ENCODE measurements around the gene DTD1.

DNA sequence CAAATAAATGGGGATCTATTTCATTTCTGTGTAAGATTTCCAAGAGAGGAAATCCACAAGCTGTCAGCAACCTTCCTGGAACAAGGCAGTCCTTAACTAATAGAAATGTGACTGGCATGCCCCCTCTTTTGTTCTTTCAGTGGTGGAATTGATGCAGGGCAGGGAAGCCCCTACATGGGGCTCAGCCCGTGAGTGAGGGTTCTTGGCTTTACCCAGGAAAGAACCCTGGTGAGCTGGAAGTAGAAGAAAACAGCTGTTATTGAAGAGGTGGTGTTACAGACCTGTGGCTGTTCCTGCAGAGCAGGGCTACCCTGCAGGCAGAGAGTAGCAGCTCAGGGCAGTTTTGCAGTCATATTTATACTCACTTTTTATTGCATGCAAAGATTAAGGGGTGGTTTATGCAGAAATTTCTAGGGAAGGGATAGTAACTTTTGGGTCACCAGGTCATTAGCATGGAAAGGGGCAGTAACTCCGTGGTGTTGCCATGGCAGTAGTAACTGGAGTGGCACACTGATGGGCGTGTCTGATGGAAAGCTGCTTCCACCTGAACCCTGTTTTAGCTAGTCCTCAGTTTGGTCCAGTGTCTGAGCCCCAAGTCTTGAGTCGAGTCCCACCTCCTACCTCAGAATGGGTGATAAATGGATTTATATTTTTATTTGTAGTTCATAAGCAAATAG is 137.1 kb downstream of the DTD1 start:
- TF ChIP-seq, protein P1, sequence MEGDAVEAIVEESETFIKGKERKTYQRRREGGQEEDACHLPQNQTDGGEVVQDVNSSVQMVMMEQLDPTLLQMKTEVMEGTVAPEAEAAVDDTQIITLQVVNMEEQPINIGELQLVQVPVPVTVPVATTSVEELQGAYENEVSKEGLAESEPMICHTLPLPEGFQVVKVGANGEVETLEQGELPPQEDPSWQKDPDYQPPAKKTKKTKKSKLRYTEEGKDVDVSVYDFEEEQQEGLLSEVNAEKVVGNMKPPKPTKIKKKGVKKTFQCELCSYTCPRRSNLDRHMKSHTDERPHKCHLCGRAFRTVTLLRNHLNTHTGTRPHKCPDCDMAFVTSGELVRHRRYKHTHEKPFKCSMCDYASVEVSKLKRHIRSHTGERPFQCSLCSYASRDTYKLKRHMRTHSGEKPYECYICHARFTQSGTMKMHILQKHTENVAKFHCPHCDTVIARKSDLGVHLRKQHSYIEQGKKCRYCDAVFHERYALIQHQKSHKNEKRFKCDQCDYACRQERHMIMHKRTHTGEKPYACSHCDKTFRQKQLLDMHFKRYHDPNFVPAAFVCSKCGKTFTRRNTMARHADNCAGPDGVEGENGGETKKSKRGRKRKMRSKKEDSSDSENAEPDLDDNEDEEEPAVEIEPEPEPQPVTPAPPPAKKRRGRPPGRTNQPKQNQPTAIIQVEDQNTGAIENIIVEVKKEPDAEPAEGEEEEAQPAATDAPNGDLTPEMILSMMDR (IDR thresholded peaks at IDR 0.05; ENCODE audit: insufficient read depth, low read depth, low read length) = no peak
- no peak for TF ChIP-seq EZH2 (IDR thresholded peaks at IDR 0.05; ENCODE audit: insufficient read depth, low read length)

All from astrocyte (in vitro differentiated cells and primary cell).